HCT116 (cell line): ENCODE measurements around the gene RALGPS1.

Experiments used
- POLR2A ChIP-seq: IDR thresholded peaks from 2 replicates; pipeline ENCODE4 v1.7.0; 2011; ENCODE audit warnings: borderline replicate concordance; ENCODE audit not compliant: insufficient read depth, insufficient read length; ENCODE audit errors: extremely low read depth
- ZNF274 ChIP-seq: fragments of 200-500 bp; sonication (Bioruptor generic); IDR thresholded peaks from 2 replicates; pipeline ENCODE4 v1.6.1; 2014; ENCODE audit warnings: mild to moderate bottlenecking, low read depth, low read length, inconsistent platforms
- TF ChIP-seq, protein P1 (sequence below), 3 experiments: fragments of 200-600 bp in 1 of 3; sonication (generic) in 1 of 3; IDR thresholded peaks in 2 of 3; conservative IDR thresholded peaks in 1 of 3; 2 replicates each; pipeline ENCODE4 v1.5.1; 2012 to 2017; ENCODE audit warnings: low read depth in 2 of 3, low read length in 2 of 3, antibody characterized with exemption in 1 of 3, borderline replicate concordance in 1 of 3, control low read depth in 1 of 3, mild to moderate bottlenecking in 1 of 3, mixed read lengths in 1 of 3, mixed run types in 1 of 3, moderate library complexity in 1 of 3; ENCODE audit not compliant: insufficient read depth in 1 of 3

DNA sequence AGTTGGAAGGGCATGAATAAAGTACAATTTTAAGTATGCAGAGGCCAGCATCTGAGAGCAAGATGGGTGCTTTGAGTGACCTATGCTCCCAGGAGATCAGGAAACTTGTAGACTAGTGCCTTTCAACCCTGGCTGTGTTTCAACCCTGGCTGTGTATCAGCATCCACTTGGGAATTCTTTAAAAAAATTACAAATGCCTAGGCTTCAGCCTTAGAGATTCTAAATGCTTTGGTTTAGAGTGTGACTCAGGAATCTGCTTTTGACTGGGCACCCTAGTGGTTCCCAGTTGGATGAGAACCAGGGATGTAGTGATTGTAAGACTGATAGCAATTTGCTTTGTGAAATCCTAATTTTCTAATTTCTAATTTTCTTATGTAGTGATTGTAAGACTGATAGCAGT is 65.6 kb downstream of the RALGPS1 start:
- TF ChIP-seq POLR2A (no peak), ZNF274 (no peak)
- TF ChIP-seq, protein P1, sequence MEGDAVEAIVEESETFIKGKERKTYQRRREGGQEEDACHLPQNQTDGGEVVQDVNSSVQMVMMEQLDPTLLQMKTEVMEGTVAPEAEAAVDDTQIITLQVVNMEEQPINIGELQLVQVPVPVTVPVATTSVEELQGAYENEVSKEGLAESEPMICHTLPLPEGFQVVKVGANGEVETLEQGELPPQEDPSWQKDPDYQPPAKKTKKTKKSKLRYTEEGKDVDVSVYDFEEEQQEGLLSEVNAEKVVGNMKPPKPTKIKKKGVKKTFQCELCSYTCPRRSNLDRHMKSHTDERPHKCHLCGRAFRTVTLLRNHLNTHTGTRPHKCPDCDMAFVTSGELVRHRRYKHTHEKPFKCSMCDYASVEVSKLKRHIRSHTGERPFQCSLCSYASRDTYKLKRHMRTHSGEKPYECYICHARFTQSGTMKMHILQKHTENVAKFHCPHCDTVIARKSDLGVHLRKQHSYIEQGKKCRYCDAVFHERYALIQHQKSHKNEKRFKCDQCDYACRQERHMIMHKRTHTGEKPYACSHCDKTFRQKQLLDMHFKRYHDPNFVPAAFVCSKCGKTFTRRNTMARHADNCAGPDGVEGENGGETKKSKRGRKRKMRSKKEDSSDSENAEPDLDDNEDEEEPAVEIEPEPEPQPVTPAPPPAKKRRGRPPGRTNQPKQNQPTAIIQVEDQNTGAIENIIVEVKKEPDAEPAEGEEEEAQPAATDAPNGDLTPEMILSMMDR (IDR thresholded peaks at IDR 0.05 in 2 of 3, conservative IDR thresholded peaks at IDR 0.05 in 1 of 3; ENCODE audit: borderline replicate concordance in 1 of 3, insufficient read depth in 1 of 3, low read depth in 2 of 3, low read length in 2 of 3): no peak
